Activated CD4-positive, alpha-beta T cell treated with anti-CD3 and anti-CD28 coated beads, Interleukin-10, Interleukin-2, amounts not matched to agents 100 ng/mL and 50 ng/mL, durations not matched to agents 16 hours and 8 hours (primary cell): ENCODE data around the gene MLLT1.

Source experiments
- DNase-seq: peaks from one replicate; pipeline ENCODE4 v3.0.0-alpha.2; 2020

The MLLT1 gene

DNA sequence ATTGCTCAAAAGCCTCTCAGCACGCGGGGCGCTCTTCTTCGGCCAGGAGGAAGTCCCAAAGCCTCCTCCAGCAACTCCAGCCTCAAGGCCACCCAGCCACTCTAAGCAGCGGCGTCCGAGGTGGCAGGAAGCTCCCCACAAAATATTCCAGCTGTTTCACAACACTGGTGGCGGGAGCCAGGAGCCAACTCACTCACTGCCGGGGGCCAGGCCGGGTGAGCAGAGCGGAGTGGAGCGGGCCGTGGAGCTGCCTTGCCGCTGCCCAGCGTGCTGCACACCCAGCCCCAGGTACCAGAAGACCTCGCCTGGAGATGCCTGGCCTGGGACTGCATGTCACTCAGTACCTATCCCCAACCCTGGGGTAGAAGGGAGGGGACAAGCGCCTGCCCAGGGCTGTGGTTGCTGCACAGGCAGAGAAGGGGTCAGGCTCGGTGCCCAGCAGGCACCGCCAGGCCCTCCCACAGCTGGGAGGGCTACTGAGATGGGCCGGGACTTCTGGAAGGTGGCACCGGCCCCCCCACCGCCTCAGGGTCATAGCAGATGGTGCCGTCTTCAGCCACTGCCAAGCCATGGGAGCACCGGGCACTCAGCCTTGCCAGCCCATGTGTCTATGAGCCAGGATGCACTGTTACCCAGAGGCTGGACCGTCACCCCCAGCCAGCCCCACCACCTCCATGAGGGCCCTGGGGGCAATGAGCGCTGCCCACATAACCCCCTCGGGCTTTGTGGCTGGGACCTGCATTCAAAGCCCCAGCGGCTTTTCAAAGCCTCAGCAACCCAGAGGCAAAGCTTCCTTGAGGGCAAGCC lies 59.2 kb downstream of the MLLT1 start:
- no peak for DNase-seq

- DNase-seq = no peak
Observed at GRCh38 chr19:6219586-6220290, 60.0 kb downstream of the MLLT1 start.

DNA sequence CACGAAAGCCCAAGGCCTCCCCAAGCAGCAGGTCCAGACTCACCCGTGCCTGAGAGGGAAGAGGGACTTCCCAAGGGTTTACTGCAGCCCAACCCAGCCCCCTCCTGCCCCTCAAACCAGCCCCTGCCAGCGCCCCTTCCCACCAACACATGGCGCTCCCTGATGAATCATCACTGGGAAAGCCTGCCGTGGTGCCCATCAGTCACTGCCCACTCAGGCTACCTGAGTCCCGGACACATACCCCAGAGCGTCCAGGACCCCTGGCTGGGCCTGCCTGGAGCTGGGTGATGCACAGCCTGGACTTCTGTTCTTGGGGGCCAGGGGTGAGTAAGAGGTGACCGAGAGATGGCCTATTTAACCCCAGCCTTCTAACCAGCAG lies 60.6 kb downstream of the MLLT1 start:
- no peak for DNase-seq

DNA sequence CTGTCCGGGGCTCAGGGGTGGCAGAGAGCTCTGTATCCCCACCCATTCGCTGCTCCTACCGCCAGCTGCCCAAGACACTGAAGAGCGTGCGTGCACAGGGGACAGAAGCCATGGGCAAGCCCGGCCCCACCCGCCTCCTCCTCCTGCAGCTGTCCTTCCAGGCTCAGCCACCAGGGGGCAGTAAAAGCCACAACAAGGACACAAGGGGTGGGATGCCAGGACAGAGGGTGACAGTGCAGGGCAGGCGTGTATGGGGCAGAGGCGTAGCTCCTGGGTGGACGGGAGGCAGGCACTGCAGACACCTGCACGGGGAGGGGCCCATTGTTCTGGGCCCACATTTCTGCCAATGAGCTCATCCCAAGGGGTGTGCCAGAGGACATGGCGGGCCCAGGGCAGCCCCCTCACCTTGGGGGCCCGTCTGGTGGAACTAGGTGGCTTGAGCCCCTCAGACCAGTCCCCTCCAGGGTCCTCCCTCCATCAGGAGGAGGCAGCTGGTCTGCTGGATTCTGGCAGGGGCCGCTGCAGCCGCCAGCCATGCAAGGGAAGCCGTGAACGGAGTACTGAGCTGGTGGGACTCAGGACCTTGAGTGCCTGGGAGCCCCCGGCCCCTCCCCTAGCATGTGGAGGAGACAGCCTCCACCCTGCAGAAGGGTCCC lies 61.2 kb downstream of the MLLT1 start:
- DNase-seq = peak; percentile 87

DNA sequence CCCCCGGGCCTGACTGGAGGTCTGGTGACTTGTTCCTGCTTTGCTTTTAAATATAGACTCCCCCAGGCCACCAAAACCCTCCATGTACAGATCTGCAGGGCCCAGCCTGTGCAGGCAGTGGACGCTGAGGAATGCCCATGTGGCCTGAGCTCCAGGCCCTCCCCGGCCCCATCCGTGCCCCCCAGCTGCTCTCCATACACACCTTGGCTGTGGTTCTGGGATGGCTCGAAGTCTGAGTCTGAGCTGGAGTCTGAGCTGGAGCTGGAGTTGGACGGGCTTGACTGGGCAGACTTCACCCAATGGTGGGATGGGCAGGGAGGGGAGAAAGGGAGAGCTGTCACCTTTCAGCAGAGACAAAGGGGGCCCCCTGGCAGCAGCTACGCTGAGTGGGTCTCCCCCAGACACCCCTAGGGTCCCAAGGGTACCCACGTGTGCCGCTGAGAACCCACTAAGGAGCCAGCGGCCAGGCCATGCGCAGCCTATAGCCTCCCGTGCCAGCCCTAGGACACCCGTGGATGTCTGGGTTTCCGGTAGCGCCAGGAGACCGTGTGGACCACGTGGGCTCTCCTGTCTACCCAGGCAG lies 61.9 kb downstream of the MLLT1 start:
- no peak for DNase-seq

DNA sequence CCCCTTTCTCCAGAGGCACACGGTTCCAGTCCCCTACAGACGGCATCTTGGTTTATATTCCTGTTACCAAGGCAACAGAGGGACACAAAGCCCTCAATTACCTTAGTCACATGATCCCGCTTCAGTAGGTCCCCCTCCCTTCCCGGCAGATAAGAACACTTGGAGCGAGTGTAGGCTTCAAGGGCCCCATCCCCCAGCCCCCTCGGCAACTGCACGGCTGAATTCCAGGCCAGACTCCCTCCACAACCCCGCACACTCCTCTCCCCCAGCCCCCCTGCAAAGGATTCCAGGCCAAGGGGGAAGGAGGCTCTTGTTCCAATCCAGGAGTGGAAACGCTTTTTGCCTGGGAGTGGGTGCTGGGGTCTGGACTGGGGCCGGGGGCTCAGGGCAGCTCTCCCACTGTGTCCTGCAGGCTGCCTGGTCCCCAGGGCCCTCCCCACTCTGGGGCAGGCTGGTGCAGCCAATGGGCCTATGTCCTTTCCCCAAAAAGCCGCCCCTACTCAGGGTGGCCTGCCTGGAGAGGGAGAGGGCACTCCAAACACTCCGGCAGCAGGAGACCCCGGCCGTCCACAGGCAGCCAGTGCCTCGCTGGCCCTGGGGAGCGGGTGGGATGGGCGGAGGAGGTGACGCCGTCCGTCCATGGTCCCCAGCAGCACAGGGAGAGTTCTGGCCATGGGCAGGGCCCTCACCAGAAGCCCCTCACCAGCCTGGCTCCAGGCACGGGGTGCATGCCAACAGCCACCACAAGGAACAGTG lies 62.6 kb downstream of the MLLT1 start:
- DNase-seq = no peak

GRCh38 chr19:6216236-6216995 lies 63.4 kb downstream of the MLLT1 start:
- DNase-seq = no peak

DNA sequence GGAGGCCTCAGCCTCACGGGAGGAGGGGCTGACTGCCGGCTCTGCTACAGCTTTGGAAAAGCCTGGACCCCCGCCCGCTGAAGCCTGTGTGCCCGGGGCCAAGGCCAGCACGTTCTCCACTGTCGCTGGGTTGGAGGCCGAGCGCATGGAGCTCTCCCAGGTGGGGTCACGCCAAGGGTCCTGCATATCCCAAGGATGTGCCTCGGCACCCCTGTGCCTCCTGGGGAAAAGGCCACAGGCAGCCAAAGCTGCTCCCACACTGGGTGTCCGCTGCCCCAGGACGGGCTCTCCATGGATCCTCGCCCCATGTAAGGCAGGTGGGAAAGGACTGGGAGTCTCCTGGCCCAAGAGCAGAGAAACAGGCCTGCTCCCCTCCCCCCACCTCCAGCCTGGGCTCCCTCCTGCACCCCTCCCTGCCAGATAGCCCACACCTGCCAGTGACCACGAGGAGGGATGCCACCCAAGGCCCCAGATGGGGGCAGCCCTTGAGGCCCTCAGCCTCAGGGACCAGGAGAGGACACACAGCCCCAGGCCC lies 64.0 kb downstream of the MLLT1 start:
- no peak for DNase-seq

DNA sequence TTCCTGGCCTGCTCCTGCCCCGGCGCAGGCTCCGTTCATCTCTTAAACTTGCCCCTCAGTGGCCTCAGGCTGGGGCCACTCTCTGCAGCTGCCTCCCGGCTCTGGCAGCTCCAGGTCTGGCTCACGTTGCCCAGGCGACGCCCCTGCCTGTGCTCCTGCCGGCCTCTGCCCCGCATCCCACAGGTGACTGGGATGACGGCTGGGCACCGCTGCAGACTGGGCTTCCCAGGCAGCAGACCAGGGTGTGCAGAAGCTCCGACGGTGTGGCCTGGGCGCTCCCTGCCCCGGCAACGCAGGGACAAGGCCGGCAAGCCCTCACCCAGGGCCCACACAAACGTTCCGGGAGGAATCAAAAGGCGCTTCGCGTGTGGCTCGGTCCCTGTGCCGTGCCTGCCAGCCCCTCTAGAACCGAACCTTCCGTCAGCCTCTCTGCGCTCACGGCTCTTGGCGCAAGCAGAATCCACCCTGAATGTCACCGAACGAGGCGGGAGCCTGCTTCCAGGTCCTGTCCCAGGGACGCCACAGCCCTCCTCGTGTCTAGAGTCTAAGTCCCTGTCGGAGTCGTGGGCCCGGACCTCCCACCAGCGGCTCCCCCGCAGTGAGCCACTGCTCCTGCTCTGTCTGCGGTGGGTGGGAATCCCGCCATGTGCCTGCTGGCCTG lies 64.8 kb downstream of the MLLT1 start:
- DNase-seq = no peak

DNA sequence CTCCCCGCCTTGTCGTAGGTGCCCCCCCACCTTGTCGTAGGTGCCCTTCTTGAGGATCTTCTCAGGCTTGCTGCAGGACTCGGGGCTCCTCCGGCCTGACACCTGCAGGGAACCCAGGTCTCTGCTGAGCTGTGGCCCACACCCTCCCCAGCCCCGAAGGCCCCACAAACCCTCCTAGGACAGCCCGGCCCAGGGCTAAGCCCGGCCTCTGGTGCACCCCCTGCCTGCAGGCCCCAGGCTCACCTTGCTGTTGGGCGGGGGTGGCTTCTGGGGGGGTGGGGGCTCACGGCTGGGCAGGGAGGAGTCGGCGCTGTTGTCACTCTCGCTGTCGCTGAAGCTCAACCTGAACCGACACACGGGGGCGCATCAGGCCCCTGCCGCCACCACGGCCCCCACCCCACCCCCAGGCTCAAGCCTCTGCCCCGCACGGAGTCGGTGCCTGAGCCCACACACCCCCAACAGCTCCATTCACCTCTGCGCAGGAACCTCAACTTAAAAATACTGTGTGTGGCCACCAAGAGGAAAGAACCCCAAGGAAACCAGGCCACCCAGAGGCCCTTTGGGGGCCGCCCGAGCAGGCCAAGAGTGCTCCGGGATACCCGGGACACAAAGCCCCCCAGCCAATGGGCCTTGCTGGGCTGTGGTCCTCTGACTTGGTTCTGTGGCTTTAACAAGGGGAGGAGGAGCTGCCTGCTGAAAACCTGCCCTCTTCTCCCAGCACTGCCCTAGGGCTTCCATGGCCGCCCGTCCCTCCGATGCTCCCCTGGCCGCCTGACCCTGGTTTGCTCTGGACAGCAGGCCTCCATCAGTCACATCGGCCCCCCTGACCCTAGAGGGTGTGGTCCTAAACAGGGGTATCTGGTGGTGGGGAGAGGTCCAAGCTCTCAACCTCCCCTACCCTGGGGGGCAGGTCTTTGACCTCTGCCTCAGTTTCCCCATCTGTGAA lies 65.8 kb downstream of the MLLT1 start:
- no peak for DNase-seq

DNA sequence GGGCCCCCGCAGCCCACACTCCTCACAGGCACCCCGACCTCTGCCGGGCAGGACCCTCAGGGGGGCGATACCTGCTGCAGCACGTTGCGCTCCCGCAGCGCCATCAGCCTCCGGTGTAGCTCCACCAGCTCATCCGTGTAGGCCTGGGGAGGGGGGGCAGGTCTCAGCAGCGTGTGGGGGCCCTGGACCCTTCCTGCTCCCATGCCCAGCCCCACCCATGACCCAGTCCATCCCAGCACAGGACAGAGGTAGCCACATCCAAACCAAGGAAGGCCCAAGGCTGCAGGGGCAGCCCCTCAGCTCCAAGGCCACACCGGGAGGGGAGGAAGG lies 66.5 kb downstream of the MLLT1 start:
- DNase-seq = no peak

- no peak for DNase-seq
Observed at GRCh38 chr19:6212403-6213265, 67.1 kb downstream of the MLLT1 start.

GRCh38 chr19:6211632-6212402 lies 68.0 kb downstream of the MLLT1 start:
- DNase-seq = no peak

GRCh38 chr19:6210721-6211600 lies 68.8 kb downstream of the MLLT1 start:
- no peak for DNase-seq

DNA sequence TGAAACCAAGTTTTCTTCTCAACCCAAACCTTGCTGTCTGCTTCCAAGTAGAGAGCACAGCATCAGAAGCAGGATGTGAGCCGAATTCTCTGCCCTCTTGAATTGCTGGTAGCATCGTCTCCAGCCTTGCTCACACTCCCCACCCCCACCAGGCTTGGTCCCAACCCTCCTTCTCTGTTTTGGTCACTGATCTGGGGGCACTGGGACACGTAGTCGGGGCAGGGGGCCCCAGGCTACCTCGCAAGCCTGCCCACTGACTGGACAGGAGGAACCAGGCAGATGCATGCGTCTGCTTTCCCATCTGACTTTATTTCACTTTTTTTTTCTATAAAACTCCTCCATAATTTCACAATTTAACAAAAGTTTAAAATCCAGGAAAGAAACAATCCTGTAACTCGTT lies 69.7 kb downstream of the MLLT1 start:
- DNase-seq = no peak

DNA sequence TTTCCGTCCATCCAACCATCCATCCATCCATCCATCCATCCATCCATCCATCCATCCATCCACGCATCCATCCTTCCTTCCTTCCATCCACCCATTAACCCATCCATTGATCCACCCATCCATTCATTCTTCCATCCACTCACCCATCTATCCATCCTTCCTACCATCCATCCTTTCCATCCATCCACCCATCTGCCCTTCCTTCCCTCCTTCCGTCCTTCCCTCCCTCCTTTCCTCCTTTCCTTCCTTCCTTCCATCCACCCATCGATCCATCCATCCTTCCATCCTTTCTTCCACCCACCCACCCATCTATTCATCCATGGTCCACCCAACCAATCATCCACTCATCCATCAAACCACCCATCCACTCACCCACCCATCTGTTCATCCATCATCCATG lies 70.1 kb downstream of the MLLT1 start:
- no peak for DNase-seq

DNA sequence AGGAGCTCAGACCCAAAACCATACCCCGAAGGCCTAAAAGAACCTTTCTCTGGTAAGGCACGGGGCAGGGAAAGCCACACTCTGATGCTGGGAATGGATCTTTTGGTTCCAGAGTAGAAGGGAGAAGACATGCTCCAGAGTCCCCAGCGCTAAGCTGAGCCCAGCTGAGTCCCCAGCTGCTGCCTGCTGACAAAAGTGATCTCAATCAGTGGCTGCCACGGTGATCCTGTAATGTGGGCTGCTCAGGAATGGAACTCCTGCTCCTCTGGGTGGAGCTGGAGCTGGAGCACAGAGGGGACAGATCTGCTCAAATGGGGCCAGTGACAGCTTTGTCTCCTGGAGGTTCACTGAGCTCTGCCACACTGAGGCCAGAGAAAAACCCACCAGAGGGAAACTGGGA lies 70.5 kb downstream of the MLLT1 start:
- DNase-seq = no peak
